ENCODE data around the gene PACS2.
"Not testable (repeated sequence)": the region's sequence is repeated elsewhere in the genome, so short reads cannot be mapped to it uniquely, and the experiment has no call there.

PACS2 gene

GRCh38 chr14:105315941-105316576 lies 1.5 kb downstream of the PACS2 start:
- no peak for DNase-seq (ENCODE audit: low spot score)

- no peak for DNase-seq (ENCODE audit: low spot score)
Observed at GRCh38 chr14:105316577-105316941, 2.0 kb downstream of the PACS2 start.

- no peak for DNase-seq (ENCODE audit: low spot score)
Observed at GRCh38 chr14:105316968-105317510, 2.5 kb downstream of the PACS2 start.

- no peak for DNase-seq (ENCODE audit: low spot score)
Observed at GRCh38 chr14:105317546-105317945, 3.0 kb downstream of the PACS2 start.

GRCh38 chr14:105322791-105323556 lies 8.4 kb downstream of the PACS2 start:
- no peak for DNase-seq (ENCODE audit: low spot score)

- DNase-seq (ENCODE audit: low spot score): no peak
Observed at GRCh38 chr14:105323663-105324062, 9.1 kb downstream of the PACS2 start.

- DNase-seq (ENCODE audit: low spot score): no peak
Observed at GRCh38 chr14:105324080-105324778, 9.7 kb downstream of the PACS2 start.

- no peak for DNase-seq (ENCODE audit: low spot score)
Observed at GRCh38 chr14:105324871-105325270, 10.3 kb downstream of the PACS2 start.

- DNase-seq (ENCODE audit: low spot score): no peak
Observed at GRCh38 chr14:105325303-105325702, 10.8 kb downstream of the PACS2 start.

- no peak for DNase-seq (ENCODE audit: low spot score)
Observed at GRCh38 chr14:105325716-105326567, 11.4 kb downstream of the PACS2 start.

GRCh38 chr14:105326568-105326867 lies 12.0 kb downstream of the PACS2 start:
- DNase-seq (ENCODE audit: low spot score): no peak

GRCh38 chr14:105326891-105327694 lies 12.5 kb downstream of the PACS2 start:
- no peak for DNase-seq (ENCODE audit: low spot score)

- not testable (repeated sequence) for DNase-seq (ENCODE audit: low spot score)
Observed at GRCh38 chr14:105327695-105328045, 13.1 kb downstream of the PACS2 start.

- DNase-seq (ENCODE audit: low spot score): no peak
Observed at GRCh38 chr14:105328070-105328677, 13.6 kb downstream of the PACS2 start.

GRCh38 chr14:105328678-105329390 lies 14.3 kb downstream of the PACS2 start:
- no peak for DNase-seq (ENCODE audit: low spot score)

GRCh38 chr14:105329411-105330150 lies 15.0 kb downstream of the PACS2 start:
- no peak for DNase-seq (ENCODE audit: low spot score)

GRCh38 chr14:105330491-105330895 lies 15.9 kb downstream of the PACS2 start:
- no peak for DNase-seq (ENCODE audit: low spot score)

GRCh38 chr14:105331575-105332349 lies 17.2 kb downstream of the PACS2 start:
- DNase-seq (ENCODE audit: low spot score): no peak
